AG10803 (cell line): ENCODE results near the gene DHRS12.

Experiments
- DNase-seq: peaks from one replicate; pipeline ENCODE4 v3.0.0; 2010; ENCODE audit warnings: low read depth
- H3K4me3 ChIP-seq: 2 replicates; pipeline ENCODE4 v1.5.1; 2011; ENCODE audit warnings: mild to moderate bottlenecking, low read length, control low read depth
- TF ChIP-seq, protein P1 (sequence below): conservative IDR thresholded peaks from 2 replicates; pipeline ENCODE4 v1.5.1; 2011; ENCODE audit warnings: mild to moderate bottlenecking, low read length, control low read depth, inconsistent platforms

The DHRS12 gene

GRCh38 chr13:51745243-51745642 lies 58.7 kb downstream of the DHRS12 start:
- H3K4me3 ChIP-seq, result no peak overlapping the region
- DNase-seq, result no peak
- TF ChIP-seq, protein P1, sequence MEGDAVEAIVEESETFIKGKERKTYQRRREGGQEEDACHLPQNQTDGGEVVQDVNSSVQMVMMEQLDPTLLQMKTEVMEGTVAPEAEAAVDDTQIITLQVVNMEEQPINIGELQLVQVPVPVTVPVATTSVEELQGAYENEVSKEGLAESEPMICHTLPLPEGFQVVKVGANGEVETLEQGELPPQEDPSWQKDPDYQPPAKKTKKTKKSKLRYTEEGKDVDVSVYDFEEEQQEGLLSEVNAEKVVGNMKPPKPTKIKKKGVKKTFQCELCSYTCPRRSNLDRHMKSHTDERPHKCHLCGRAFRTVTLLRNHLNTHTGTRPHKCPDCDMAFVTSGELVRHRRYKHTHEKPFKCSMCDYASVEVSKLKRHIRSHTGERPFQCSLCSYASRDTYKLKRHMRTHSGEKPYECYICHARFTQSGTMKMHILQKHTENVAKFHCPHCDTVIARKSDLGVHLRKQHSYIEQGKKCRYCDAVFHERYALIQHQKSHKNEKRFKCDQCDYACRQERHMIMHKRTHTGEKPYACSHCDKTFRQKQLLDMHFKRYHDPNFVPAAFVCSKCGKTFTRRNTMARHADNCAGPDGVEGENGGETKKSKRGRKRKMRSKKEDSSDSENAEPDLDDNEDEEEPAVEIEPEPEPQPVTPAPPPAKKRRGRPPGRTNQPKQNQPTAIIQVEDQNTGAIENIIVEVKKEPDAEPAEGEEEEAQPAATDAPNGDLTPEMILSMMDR, result no peak

- no peak overlapping the region for H3K4me3 ChIP-seq
- TF ChIP-seq, protein P1, result no peak
- DNase-seq, result no peak
Observed at GRCh38 chr13:51742611-51743010, 61.4 kb downstream of the DHRS12 start.

GRCh38 chr13:51742031-51742430 lies 61.9 kb downstream of the DHRS12 start:
- no peak overlapping the region for H3K4me3 ChIP-seq
- TF ChIP-seq, protein P1, result no peak
- DNase-seq, result no peak

- peak; percentile 73 for DNase-seq
- TF ChIP-seq, protein P1, result no peak
- no peak overlapping the region for H3K4me3 ChIP-seq
Observed at GRCh38 chr13:51740698-51741097, 63.3 kb downstream of the DHRS12 start.

- TF ChIP-seq, protein P1, result no peak
- DNase-seq, result no peak
Observed at GRCh38 chr13:51739027-51739764, 64.8 kb downstream of the DHRS12 start.

DNA sequence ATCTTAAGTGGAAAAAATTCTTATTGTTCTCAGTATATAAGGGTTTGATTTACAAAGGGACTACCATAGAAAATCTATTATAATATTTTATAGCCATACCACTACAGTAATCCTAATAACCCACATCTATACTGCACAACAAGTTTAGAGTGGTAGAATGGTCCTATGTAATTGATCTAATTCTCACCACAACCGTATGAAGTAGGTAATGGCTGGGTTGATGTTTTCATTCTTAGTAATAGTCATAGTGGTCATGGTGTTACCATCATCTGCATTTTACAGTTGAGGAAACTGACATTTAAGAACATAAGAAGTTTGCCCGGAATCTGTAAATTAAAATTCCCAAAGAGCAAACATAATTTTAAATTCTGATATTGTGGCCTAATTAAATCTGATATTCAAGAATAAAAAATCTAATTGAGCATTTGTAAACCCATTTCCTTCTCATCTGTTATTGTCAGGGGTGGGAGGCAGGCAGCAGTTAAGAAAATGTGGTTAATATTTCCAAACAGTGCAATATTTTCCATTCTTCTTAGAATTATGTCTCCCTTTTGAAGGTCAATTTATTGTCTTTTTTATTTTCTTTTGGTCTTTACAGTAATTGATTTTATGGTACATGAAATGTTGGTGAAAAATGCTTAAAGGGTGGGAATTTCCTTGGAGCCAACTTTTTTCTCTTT lies 65.6 kb downstream of the DHRS12 start:
- TF ChIP-seq, protein P1, result no peak
- no peak for DNase-seq
- H3K4me3 ChIP-seq, result no peak overlapping the region

More at GRCh38 chr13:51739027-51739764, 64.8 kb downstream of the DHRS12 start:
- H3K4me3 ChIP-seq, result no peak overlapping the region

- DNase-seq, result no peak
- TF ChIP-seq, protein P1, result no peak
- no peak overlapping the region for H3K4me3 ChIP-seq
Observed at GRCh38 chr13:51737609-51738008, 66.4 kb downstream of the DHRS12 start.
